Measurements from ENCODE around the gene LBX2. TPM values are rescaled to one million over a fixed set of nuclear protein-coding genes. Genes with fewer than 3 reads are reported as not detected.
"Not testable (repeated sequence)": the region's sequence is repeated elsewhere in the genome, so short reads cannot be mapped to it uniquely, and the experiment has no call there.

LBX2 gene
- total RNA-seq, 1 donor from 2014 or later: not detected

DNA sequence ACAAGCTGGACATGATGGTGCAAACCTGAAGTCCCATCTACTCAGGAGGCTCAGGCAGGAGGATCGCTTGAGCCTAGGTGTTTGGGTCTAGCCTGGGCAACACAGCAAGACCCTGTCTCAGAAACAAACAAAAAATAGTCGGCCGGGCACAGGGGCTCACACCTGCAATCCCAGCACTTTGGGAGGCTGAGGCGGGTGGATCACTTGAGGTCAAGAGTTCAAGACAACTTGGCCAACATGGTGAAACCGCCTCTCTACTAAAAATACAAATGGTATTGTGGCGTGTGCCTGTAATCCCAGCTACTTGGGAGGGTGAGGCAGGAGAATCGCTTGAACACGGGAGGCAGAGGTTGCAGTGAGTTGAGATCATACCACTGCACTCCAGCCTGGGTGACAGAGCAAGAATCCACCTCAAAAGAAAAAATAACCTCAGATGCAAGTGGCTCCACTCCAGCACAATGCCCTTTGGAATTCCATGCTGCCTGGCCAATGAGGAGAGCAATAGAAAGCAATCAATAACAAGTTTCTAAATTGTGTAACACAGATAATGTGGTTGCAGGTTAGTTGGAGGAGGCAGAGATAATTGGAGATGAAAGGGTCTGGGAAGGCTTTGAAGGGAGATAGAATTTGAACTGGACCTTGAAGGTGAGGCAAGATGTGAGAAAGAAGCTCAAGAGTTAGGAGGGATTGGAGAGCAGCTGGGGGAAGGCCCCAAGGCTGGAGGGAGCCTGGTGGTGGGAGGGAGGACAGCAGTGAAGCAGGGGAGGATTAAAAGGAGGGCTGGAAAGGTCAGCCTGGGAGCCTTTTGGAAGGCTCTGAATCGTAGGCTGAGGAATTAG is 10.5 kb downstream of the LBX2 start:
- DNase-seq (ENCODE audit: low spot score in 2 of 2): no peak
- no peak for FAIRE-seq

- FAIRE-seq (no peak), DNase-seq (ENCODE audit: low spot score in 2 of 2) (no peak)
Measured at GRCh38 chr2:74486141-74486540, 13.3 kb downstream of the LBX2 start.

DNA sequence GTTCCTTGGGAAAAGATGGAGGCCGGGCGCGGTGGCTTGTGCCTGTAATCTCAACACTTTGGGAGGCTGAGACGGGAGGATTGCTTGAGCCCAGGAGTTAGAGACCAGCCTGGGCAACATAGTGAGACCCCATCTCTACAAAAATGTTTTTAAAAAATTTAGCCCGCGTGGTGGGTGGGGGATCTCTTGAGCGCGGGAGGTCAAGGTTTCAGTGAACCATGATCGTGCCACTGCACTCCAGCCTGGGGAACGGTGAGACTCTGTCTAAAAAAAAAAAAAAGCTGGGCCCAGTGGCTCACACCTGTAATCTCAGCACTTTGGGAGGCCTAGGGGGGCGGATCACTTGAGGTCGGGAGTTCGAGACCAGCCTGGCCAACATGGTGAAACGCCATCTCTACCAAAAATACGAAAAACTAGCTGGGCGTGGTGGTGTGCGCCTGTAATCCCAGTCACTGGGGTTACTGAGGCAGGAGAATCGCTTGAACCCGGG is 15.7 kb downstream of the LBX2 start:
- DNase-seq (ENCODE audit: low spot score in 2 of 2); FAIRE-seq: not testable (repeated sequence)

GRCh38 chr2:74482801-74483674 is 16.4 kb downstream of the LBX2 start, which contains the start of the genes CCDC142 and TTC31:
Gene CCDC142 (minus strand): TSS chr2:74482998. CDS start chr2:74482837, 161 bp downstream.
Gene TTC31 (plus strand): TSS chr2:74483081. CDS start chr2:74483096, 15 bp downstream.
- FAIRE-seq (no peak), DNase-seq (ENCODE audit: low spot score in 2 of 2) (peak; percentile 90 to 93)

- FAIRE-seq (no peak), DNase-seq (ENCODE audit: low spot score in 2 of 2) (no peak)
Measured at GRCh38 chr2:74481961-74482800, 17.2 kb downstream of the LBX2 start.

- no peak for FAIRE-seq
- no peak for DNase-seq (ENCODE audit: low spot score in 2 of 2)
Measured at GRCh38 chr2:74481431-74481830, 18.0 kb downstream of the LBX2 start.

DNA sequence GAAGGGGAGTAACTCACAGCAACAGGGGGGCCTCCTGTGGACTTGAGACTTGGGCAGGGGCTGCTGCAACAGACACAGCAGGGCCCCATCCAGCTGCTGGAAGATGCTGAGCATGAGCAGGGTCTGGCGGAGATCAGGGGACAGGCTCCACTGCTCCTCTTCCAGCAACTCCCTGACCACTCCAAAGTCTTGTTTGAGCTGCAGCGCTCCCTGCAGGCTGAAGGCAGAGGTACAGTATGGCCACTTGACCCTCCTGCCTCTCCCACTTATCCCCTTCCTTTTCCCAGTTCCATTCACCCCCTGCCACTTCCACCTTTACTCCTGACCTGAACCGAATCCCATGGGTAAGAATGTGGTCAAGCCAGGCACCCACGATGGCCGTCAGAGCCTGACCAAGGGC is 24.5 kb downstream of the LBX2 start:
- DNase-seq (ENCODE audit: low spot score in 2 of 2) (no peak), FAIRE-seq (no peak)

GRCh38 chr2:74474481-74474880 is 24.9 kb downstream of the LBX2 start:
- FAIRE-seq (no peak), DNase-seq (ENCODE audit: low spot score in 2 of 2) (no peak)

DNA sequence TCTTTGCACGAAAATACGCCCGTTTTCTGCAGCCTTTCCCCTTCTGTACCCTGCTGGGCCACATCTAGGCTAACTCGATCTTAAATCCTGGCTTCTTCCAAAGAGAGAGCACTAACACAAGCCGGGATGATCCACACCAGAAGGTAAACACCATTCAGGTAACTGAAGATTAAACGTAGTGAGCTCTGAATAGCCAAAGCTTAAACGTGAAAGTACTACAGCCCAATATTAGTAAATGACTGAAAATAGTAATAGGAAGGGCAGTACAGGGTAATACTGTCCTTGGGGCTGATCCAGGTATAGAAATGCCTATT is 26.5 kb downstream of the LBX2 start:
- no peak for DNase-seq (ENCODE audit: low spot score in 2 of 2)
- FAIRE-seq: no peak

GRCh38 chr2:74472086-74472944 is 27.1 kb downstream of the LBX2 start, which contains the start of gene MRPL53:
Gene MRPL53 (minus strand): TSS chr2:74472680. CDS start chr2:74472660, 20 bp downstream.
- DNase-seq (ENCODE audit: low spot score in 2 of 2): peak; percentile 81 to 82
- no peak for FAIRE-seq

GRCh38 chr2:74471332-74472065 is 27.9 kb downstream of the LBX2 start:
- DNase-seq (ENCODE audit: low spot score in 2 of 2): no peak

GRCh38 chr2:74470742-74471141 is 28.7 kb downstream of the LBX2 start:
- DNase-seq (ENCODE audit: low spot score in 2 of 2); FAIRE-seq: not testable (repeated sequence)

More at GRCh38 chr2:74471332-74472065, 27.9 kb downstream of the LBX2 start:
- no peak for FAIRE-seq

- DNase-seq (ENCODE audit: low spot score in 2 of 2) (no peak), FAIRE-seq (no peak)
Measured at GRCh38 chr2:74464406-74464805, 35.0 kb downstream of the LBX2 start.

- DNase-seq (ENCODE audit: low spot score in 2 of 2): no peak
- no peak for FAIRE-seq
Measured at GRCh38 chr2:74462786-74463105, 36.7 kb downstream of the LBX2 start.

- DNase-seq (ENCODE audit: low spot score in 2 of 2): no peak
- no peak for FAIRE-seq
Measured at GRCh38 chr2:74462054-74462785, 37.2 kb downstream of the LBX2 start.

- FAIRE-seq: no peak
- no peak for DNase-seq (ENCODE audit: low spot score in 2 of 2)
Measured at GRCh38 chr2:74461187-74462053, 38.0 kb downstream of the LBX2 start.

GRCh38 chr2:74460187-74460586 is 39.2 kb downstream of the LBX2 start:
- DNase-seq (ENCODE audit: low spot score in 2 of 2); FAIRE-seq: not testable (repeated sequence)

Measured in frontal cortex (tissue), 4 donors.